ENCODE measurements around the gene RNU1-1.
A peak's percentile ranks its signal among the peaks of the same experiment; 100 is the strongest.
"Not testable (repeated sequence)": the region's sequence is repeated elsewhere in the genome, so short reads cannot be mapped to it uniquely, and the experiment has no call there.

Gene RNU1-1

GRCh38 chr1:16549545-16549944, 35.5 kb upstream of the RNU1-1 start:
- H3K9me3 ChIP-seq (ENCODE audit: control extremely low read depth in 1 of 5, control insufficient read depth in 4 of 5, insufficient read depth in 2 of 5, low read depth in 1 of 5, low read length in 4 of 5); H3K27ac ChIP-seq (ENCODE audit: insufficient read depth in 1 of 2, low read depth in 1 of 2, low read length in 2 of 2, poor library complexity in 1 of 2, severe bottlenecking in 2 of 2); H3K27me3 ChIP-seq (replicated peaks in 2 of 5; ENCODE audit: control insufficient read depth in 4 of 5, insufficient read depth in 5 of 5, low read length in 4 of 5); H3K4me1 ChIP-seq (ENCODE audit: control extremely low read depth in 1 of 4, control insufficient read depth in 4 of 4, insufficient read depth in 4 of 4, low read length in 3 of 4); POLR2A ChIA-PET; DNase-seq; H3K36me3 ChIP-seq (ENCODE audit: control insufficient read depth in 4 of 4, insufficient read depth in 4 of 4, low read length in 3 of 4); CTCF ChIA-PET; H3K4me3 ChIP-seq (ENCODE audit: control insufficient read depth in 1 of 7, extremely low read depth in 1 of 7, insufficient read depth in 4 of 7, low read depth in 2 of 7, low read length in 6 of 7): not testable (repeated sequence)
- no CpG with 5 or more reads among the region's 1 CpG for WGBS (ENCODE audit: insufficient coverage)

- DNase-seq; H3K4me1 ChIP-seq (ENCODE audit: control extremely low read depth in 1 of 4, control insufficient read depth in 4 of 4, insufficient read depth in 4 of 4, low read length in 3 of 4); POLR2A ChIA-PET; H3K27ac ChIP-seq (ENCODE audit: insufficient read depth in 1 of 2, low read depth in 1 of 2, low read length in 2 of 2, poor library complexity in 1 of 2, severe bottlenecking in 2 of 2); CTCF ChIA-PET; H3K9me3 ChIP-seq (ENCODE audit: control extremely low read depth in 1 of 5, control insufficient read depth in 4 of 5, insufficient read depth in 2 of 5, low read depth in 1 of 5, low read length in 4 of 5); H3K27me3 ChIP-seq (replicated peaks in 2 of 5; ENCODE audit: control insufficient read depth in 4 of 5, insufficient read depth in 5 of 5, low read length in 4 of 5); H3K4me3 ChIP-seq (ENCODE audit: control insufficient read depth in 1 of 7, extremely low read depth in 1 of 7, insufficient read depth in 4 of 7, low read depth in 2 of 7, low read length in 6 of 7); H3K36me3 ChIP-seq (ENCODE audit: control insufficient read depth in 4 of 4, insufficient read depth in 4 of 4, low read length in 3 of 4): not testable (repeated sequence)
- WGBS (ENCODE audit: insufficient coverage): no CpG with 5 or more reads among the region's 41 CpGs
These were observed 33.6 kb upstream of the RNU1-1 start for GRCh38 chr1:16547502-16548241.

- DNase-seq: peak in 1 of 3 donors; percentile 8
- no CpG with 5 or more reads among the region's 16 CpGs for WGBS (ENCODE audit: insufficient coverage)
These were observed 31.6 kb upstream of the RNU1-1 start for GRCh38 chr1:16545682-16546095.

GRCh38 chr1:16540421-16540893, 26.4 kb upstream of the RNU1-1 start:
- H3K9me3 ChIP-seq (ENCODE audit: control extremely low read depth in 1 of 5, control insufficient read depth in 4 of 5, insufficient read depth in 2 of 5, low read depth in 1 of 5, low read length in 4 of 5); H3K4me1 ChIP-seq (ENCODE audit: control extremely low read depth in 1 of 4, control insufficient read depth in 4 of 4, insufficient read depth in 4 of 4, low read length in 3 of 4); H3K27me3 ChIP-seq (replicated peaks in 2 of 5; ENCODE audit: control insufficient read depth in 4 of 5, insufficient read depth in 5 of 5, low read length in 4 of 5); H3K36me3 ChIP-seq (ENCODE audit: control insufficient read depth in 4 of 4, insufficient read depth in 4 of 4, low read length in 3 of 4); POLR2A ChIA-PET; CTCF ChIA-PET: not testable (repeated sequence)
- DNase-seq: peak; percentile 33 to 84 (median 81)
- peak overlapping the region in 1 of 2 experiments; percentile 29 for H3K27ac ChIP-seq (ENCODE audit: insufficient read depth in 1 of 2, low read depth in 1 of 2, low read length in 2 of 2, poor library complexity in 1 of 2, severe bottlenecking in 2 of 2)
- peak overlapping the region in 1 of 7 experiments; percentile 30 for H3K4me3 ChIP-seq (ENCODE audit: control insufficient read depth in 1 of 7, extremely low read depth in 1 of 7, insufficient read depth in 4 of 7, low read depth in 2 of 7, low read length in 6 of 7)
- no CpG with 5 or more reads among the region's 2 CpGs for WGBS (ENCODE audit: insufficient coverage)

More at GRCh38 chr1:16545682-16546095, 31.6 kb upstream of the RNU1-1 start:
- H3K36me3 ChIP-seq (ENCODE audit: control insufficient read depth in 4 of 4, insufficient read depth in 4 of 4, low read length in 3 of 4); H3K4me1 ChIP-seq (ENCODE audit: control extremely low read depth in 1 of 4, control insufficient read depth in 4 of 4, insufficient read depth in 4 of 4, low read length in 3 of 4); H3K4me3 ChIP-seq (ENCODE audit: control insufficient read depth in 1 of 7, extremely low read depth in 1 of 7, insufficient read depth in 4 of 7, low read depth in 2 of 7, low read length in 6 of 7); POLR2A ChIA-PET; H3K27me3 ChIP-seq (replicated peaks in 2 of 5; ENCODE audit: control insufficient read depth in 4 of 5, insufficient read depth in 5 of 5, low read length in 4 of 5); H3K9me3 ChIP-seq (ENCODE audit: control extremely low read depth in 1 of 5, control insufficient read depth in 4 of 5, insufficient read depth in 2 of 5, low read depth in 1 of 5, low read length in 4 of 5); CTCF ChIA-PET; H3K27ac ChIP-seq (ENCODE audit: insufficient read depth in 1 of 2, low read depth in 1 of 2, low read length in 2 of 2, poor library complexity in 1 of 2, severe bottlenecking in 2 of 2): not testable (repeated sequence)

DNA sequence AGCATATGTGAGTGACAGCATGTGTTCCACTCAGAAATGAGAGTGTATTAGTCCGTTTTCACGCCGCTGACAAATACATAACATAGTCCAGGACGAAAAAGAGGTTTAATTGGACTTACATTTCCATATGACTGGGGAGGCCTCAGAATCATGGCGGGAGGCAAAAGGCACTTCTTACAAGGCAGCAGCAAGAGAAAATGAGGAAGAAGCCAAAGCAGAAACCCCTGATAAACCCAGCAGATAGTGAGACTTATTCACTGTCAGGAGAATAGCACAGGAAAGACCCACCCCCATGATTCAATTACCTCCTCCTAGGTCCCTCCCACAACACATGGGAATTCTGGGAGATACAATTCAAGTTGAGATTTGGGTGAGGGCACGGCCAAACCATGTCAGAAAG, 23.4 kb upstream of the RNU1-1 start:
- H3K4me1 ChIP-seq (ENCODE audit: control extremely low read depth in 1 of 4, control insufficient read depth in 4 of 4, insufficient read depth in 4 of 4, low read length in 3 of 4); H3K9me3 ChIP-seq (ENCODE audit: control extremely low read depth in 1 of 5, control insufficient read depth in 4 of 5, insufficient read depth in 2 of 5, low read depth in 1 of 5, low read length in 4 of 5); POLR2A ChIA-PET; H3K27ac ChIP-seq (ENCODE audit: insufficient read depth in 1 of 2, low read depth in 1 of 2, low read length in 2 of 2, poor library complexity in 1 of 2, severe bottlenecking in 2 of 2); CTCF ChIA-PET; H3K36me3 ChIP-seq (ENCODE audit: control insufficient read depth in 4 of 4, insufficient read depth in 4 of 4, low read length in 3 of 4); H3K27me3 ChIP-seq (replicated peaks in 2 of 5; ENCODE audit: control insufficient read depth in 4 of 5, insufficient read depth in 5 of 5, low read length in 4 of 5); H3K4me3 ChIP-seq (ENCODE audit: control insufficient read depth in 1 of 7, extremely low read depth in 1 of 7, insufficient read depth in 4 of 7, low read depth in 2 of 7, low read length in 6 of 7): not testable (repeated sequence)
- no CpG with 5 or more reads among the region's 6 CpGs for WGBS (ENCODE audit: insufficient coverage)
- DNase-seq: peak in 1 of 3 donors; percentile 15

- DNase-seq: not testable (repeated sequence)
These were observed 22.7 kb upstream of the RNU1-1 start for GRCh38 chr1:16536796-16537195.

GRCh38 chr1:16535898-16536297, 21.8 kb upstream of the RNU1-1 start:
- POLR2A ChIA-PET; CTCF ChIA-PET; H3K4me1 ChIP-seq (ENCODE audit: control extremely low read depth in 1 of 4, control insufficient read depth in 4 of 4, insufficient read depth in 4 of 4, low read length in 3 of 4); DNase-seq; H3K36me3 ChIP-seq (ENCODE audit: control insufficient read depth in 4 of 4, insufficient read depth in 4 of 4, low read length in 3 of 4); H3K27ac ChIP-seq (ENCODE audit: insufficient read depth in 1 of 2, low read depth in 1 of 2, low read length in 2 of 2, poor library complexity in 1 of 2, severe bottlenecking in 2 of 2); H3K9me3 ChIP-seq (ENCODE audit: control extremely low read depth in 1 of 5, control insufficient read depth in 4 of 5, insufficient read depth in 2 of 5, low read depth in 1 of 5, low read length in 4 of 5); H3K27me3 ChIP-seq (replicated peaks in 2 of 5; ENCODE audit: control insufficient read depth in 4 of 5, insufficient read depth in 5 of 5, low read length in 4 of 5): not testable (repeated sequence)
- peak overlapping the region in 1 of 7 experiments; percentile 31 for H3K4me3 ChIP-seq (ENCODE audit: control insufficient read depth in 1 of 7, extremely low read depth in 1 of 7, insufficient read depth in 4 of 7, low read depth in 2 of 7, low read length in 6 of 7)
- WGBS (ENCODE audit: insufficient coverage): 97% methylated on average over 7 of the region's 22 CpGs

More at GRCh38 chr1:16536796-16537195, 22.7 kb upstream of the RNU1-1 start:
- H3K4me3 ChIP-seq (ENCODE audit: control insufficient read depth in 1 of 7, extremely low read depth in 1 of 7, insufficient read depth in 4 of 7, low read depth in 2 of 7, low read length in 6 of 7); H3K27ac ChIP-seq (ENCODE audit: insufficient read depth in 1 of 2, low read depth in 1 of 2, low read length in 2 of 2, poor library complexity in 1 of 2, severe bottlenecking in 2 of 2); CTCF ChIA-PET; POLR2A ChIA-PET; H3K4me1 ChIP-seq (ENCODE audit: control extremely low read depth in 1 of 4, control insufficient read depth in 4 of 4, insufficient read depth in 4 of 4, low read length in 3 of 4); H3K36me3 ChIP-seq (ENCODE audit: control insufficient read depth in 4 of 4, insufficient read depth in 4 of 4, low read length in 3 of 4); H3K27me3 ChIP-seq (replicated peaks in 2 of 5; ENCODE audit: control insufficient read depth in 4 of 5, insufficient read depth in 5 of 5, low read length in 4 of 5); H3K9me3 ChIP-seq (ENCODE audit: control extremely low read depth in 1 of 5, control insufficient read depth in 4 of 5, insufficient read depth in 2 of 5, low read depth in 1 of 5, low read length in 4 of 5): not testable (repeated sequence)
- 96% methylated on average over 10 of the region's 15 CpGs for WGBS (ENCODE audit: insufficient coverage)

Measured in common myeloid progenitor, CD34-positive (primary cell).